Neural cell (in vitro differentiated cells): ENCODE data around the gene ACR.

Source experiments
- CTCF ChIP-seq: fragments of 450-650 bp; IDR thresholded peaks from 2 replicates; pipeline ENCODE4 v1.5.1; 2014; ENCODE audit warnings: antibody characterized with exemption, mild to moderate bottlenecking, moderate library complexity; ENCODE audit not compliant: poor library complexity, severe bottlenecking
- EP300 ChIP-seq: fragments of 450-650 bp; conservative IDR thresholded peaks from 2 replicates; pipeline ENCODE4 v1.6.1; 2014; ENCODE audit warnings: antibody characterized with exemption, mild to moderate bottlenecking, moderate library complexity; ENCODE audit not compliant: poor library complexity, severe bottlenecking
- POLR2AphosphoS5 ChIP-seq: IDR thresholded peaks from 2 replicates; pipeline ENCODE4 v1.6.1; 2012
- SMC3 ChIP-seq: fragments of 450-650 bp; conservative IDR thresholded peaks from 2 replicates; pipeline ENCODE4 v1.6.1; 2014; ENCODE audit warnings: antibody characterized with exemption, mild to moderate bottlenecking, moderate library complexity; ENCODE audit not compliant: poor library complexity
- TAF1 ChIP-seq: IDR thresholded peaks from 2 replicates; pipeline ENCODE4 v1.6.1; 2012; ENCODE audit warnings: low read depth

DNA sequence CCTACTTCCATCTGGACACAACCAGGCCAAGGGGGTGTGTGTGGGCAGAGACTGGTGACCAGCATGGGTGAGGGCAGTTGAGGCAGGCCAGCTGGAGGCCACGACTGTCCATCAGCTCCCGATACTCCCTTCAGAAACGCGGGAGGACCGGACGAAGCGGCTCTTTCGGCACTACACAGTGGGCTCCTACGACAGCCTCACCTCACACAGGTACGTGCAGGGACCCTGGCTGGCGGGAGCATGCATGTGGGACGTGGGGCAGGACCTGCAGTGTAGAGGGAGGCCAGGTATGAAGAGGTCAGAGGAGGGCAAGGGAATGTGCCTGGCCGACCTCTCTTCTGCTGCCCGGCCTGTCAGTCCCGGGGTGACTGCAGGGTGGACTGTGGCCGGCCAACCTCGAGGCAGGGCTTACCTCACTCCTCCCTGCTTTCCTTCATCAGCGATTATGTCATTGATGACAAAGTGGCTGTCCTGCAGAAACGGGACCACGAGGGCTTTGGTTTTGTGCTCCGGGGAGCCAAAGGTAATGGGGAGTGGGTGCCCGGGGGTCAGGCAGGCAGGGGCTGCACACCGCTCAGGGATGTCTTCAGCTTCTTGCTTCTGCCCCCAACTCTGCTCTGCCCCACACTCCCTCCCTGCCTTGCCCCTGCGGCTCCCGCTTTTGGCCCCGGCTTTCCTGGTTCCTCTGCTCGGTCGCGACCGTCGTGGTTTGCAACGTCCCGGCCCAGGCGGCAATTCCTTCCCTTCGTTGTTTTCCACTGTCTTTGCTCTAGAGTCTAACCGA is 34.1 kb upstream of the ACR start:
- TF ChIP-seq POLR2AphosphoS5 (no peak), CTCF (no peak), EP300 (no peak), SMC3 (no peak), TAF1 (no peak)
